IMR-90 (cell line): ENCODE results near the gene GPC6. TPM values are rescaled to one million over a fixed set of nuclear protein-coding genes. Genes with fewer than 3 reads are reported as not detected.

Experiments used
- ATAC-seq: fragments of 200-7000 bp; cut with Tn5 transposase; 2 replicates; pipeline ENCODE4 v1.9.1; 2020; ENCODE audit warnings: low read depth, mild to moderate bottlenecking, moderate library complexity
- BruUV-seq: library from RNA; stranded (reverse); fragments of 400-500 nt; replicated peaks from 2 replicates; lab custom pipeline; 2021; lab: Mats Ljungman, UMichigan
- CTCF ChIA-PET: fragments of 300-600 bp; formaldehyde crosslinking; extraction: SDS; loops from one replicate; lab custom pipeline; 2021; ENCODE audit warnings: antibody characterized with exemption; lab: Yijun Ruan, JAX
- POLR2A ChIA-PET: fragments of 300-600 bp; sonication (Branson Sonifier 250); formaldehyde crosslinking; loops from one replicate; lab custom pipeline; 2022; ENCODE audit warnings: antibody characterized with exemption; ENCODE audit not compliant: unreplicated experiment; lab: Charles Lee
- DNase-seq: peaks from one replicate; pipeline ENCODE4 v3.0.0; 2013
- H2AFZ ChIP-seq: replicated peaks from 2 replicates; pipeline ENCODE3; 2013; ENCODE audit warnings: low read length, mild to moderate bottlenecking; ENCODE audit not compliant: poor library complexity
- H2AK5ac ChIP-seq: 2 replicates; pipeline ENCODE4 v1.6.1; 2013; ENCODE audit warnings: low read depth, low read length, inconsistent platforms
- H2AK9ac ChIP-seq: replicated peaks from 2 replicates; pipeline ENCODE3; 2013; ENCODE audit warnings: mild to moderate bottlenecking, low read depth, low read length, moderate library complexity; ENCODE audit not compliant: poor library complexity
- H2BK120ac ChIP-seq: 2 replicates; pipeline ENCODE4 v1.6.1; 2013; ENCODE audit warnings: low read depth, low read length, inconsistent platforms
- H2BK15ac ChIP-seq: 3 replicates; pipeline ENCODE4 v1.6.1; 2013; ENCODE audit warnings: low read depth, low read length, inconsistent platforms
- H2BK20ac ChIP-seq: 2 replicates; pipeline ENCODE4 v1.6.1; 2013; ENCODE audit warnings: low read depth, mild to moderate bottlenecking, inconsistent platforms, low read length, moderate library complexity
- H2BK5ac ChIP-seq: 2 replicates; pipeline ENCODE4 v1.6.1; 2013; ENCODE audit warnings: mild to moderate bottlenecking, low read depth, low read length, inconsistent platforms; ENCODE audit not compliant: poor library complexity, severe bottlenecking
- H3K14ac ChIP-seq: replicated peaks from 2 replicates; pipeline ENCODE4 v1.6.1; 2013; ENCODE audit warnings: low read depth, low read length, inconsistent platforms
- H3K18ac ChIP-seq: 2 replicates; pipeline ENCODE4 v1.6.1; 2013; ENCODE audit warnings: low read depth, low read length, control low read depth
- H3K23ac ChIP-seq: 2 replicates; pipeline ENCODE4 v1.6.1; 2013; ENCODE audit warnings: low read depth, low read length, inconsistent platforms
- H3K27ac ChIP-seq: 2 replicates; pipeline ENCODE4 v1.5.1; 2013; ENCODE audit warnings: mild to moderate bottlenecking, control low read depth, low read length; ENCODE audit not compliant: insufficient read depth
- H3K27me3 ChIP-seq: 2 replicates; pipeline ENCODE4 v1.6.1; 2013; ENCODE audit warnings: low read length; ENCODE audit not compliant: control insufficient read depth, insufficient read depth
- H3K36me3 ChIP-seq: 2 replicates; pipeline ENCODE4 v1.6.1; 2013; ENCODE audit warnings: low read length, mixed read lengths; ENCODE audit not compliant: control insufficient read depth, insufficient read depth
- H3K4ac ChIP-seq: 2 replicates; pipeline ENCODE4 v1.6.1; 2013; ENCODE audit warnings: low read depth, low read length, inconsistent platforms
- H3K4me1 ChIP-seq: 2 replicates; pipeline ENCODE4 v1.6.1; 2013; ENCODE audit warnings: low read length, mixed read lengths; ENCODE audit not compliant: control insufficient read depth, insufficient read depth
- H3K4me2 ChIP-seq: 2 replicates; pipeline ENCODE4 v1.6.1; 2013; ENCODE audit warnings: low read depth, mild to moderate bottlenecking, control low read depth, low read length, moderate library complexity
- H3K4me3 ChIP-seq: 2 replicates; pipeline ENCODE4 v1.5.1; 2013; ENCODE audit warnings: low read depth, mild to moderate bottlenecking, control low read depth, low read length, moderate library complexity; ENCODE audit not compliant: insufficient read depth
- H3K56ac ChIP-seq: 2 replicates; pipeline ENCODE4 v1.6.1; 2013; ENCODE audit warnings: low read length, inconsistent platforms; ENCODE audit not compliant: insufficient read depth; ENCODE audit errors: extremely low read depth
- H3K79me1 ChIP-seq, 2 experiments: 2 replicates each; pipeline ENCODE4 v1.6.1; 2013; ENCODE audit warnings: low read length in 2 of 2, inconsistent platforms in 1 of 2, low read depth in 1 of 2
- H3K9ac ChIP-seq: 2 replicates; pipeline ENCODE4 v1.6.1; 2013; ENCODE audit warnings: low read depth, low read length, control low read depth
- H3K9me1 ChIP-seq: 2 replicates; pipeline ENCODE4 v1.6.1; 2013; ENCODE audit warnings: low read length, inconsistent platforms; ENCODE audit not compliant: insufficient read depth
- H3K9me3 ChIP-seq: 2 replicates; pipeline ENCODE4 v1.6.1; 2013; ENCODE audit warnings: low read length; ENCODE audit not compliant: control insufficient read depth, insufficient read depth
- H4K20me1 ChIP-seq: 2 replicates; pipeline ENCODE4 v1.6.1; 2013; ENCODE audit warnings: low read length, inconsistent platforms; ENCODE audit not compliant: insufficient read depth
- H4K5ac ChIP-seq: 2 replicates; pipeline ENCODE4 v1.6.1; 2013; ENCODE audit warnings: mild to moderate bottlenecking, low read depth, low read length, control low read depth
- H4K8ac ChIP-seq, 2 experiments: 2 replicates each; pipeline ENCODE4 v1.6.1; 2013; ENCODE audit warnings: low read depth in 2 of 2, low read length in 2 of 2, control low read depth in 1 of 2, inconsistent platforms in 1 of 2
- H4K91ac ChIP-seq: 2 replicates; pipeline ENCODE4 v1.6.1; 2013; ENCODE audit warnings: low read depth, low read length, inconsistent platforms; ENCODE audit not compliant: insufficient read depth
- CEBPB ChIP-seq: IDR thresholded peaks from 2 replicates; pipeline ENCODE4 v1.6.1; 2012; ENCODE audit warnings: low read depth, low read length, improper control_type of control experiment
- CHD1 ChIP-seq: IDR thresholded peaks from 2 replicates; pipeline ENCODE4 v1.6.1; 2012; ENCODE audit warnings: low read depth, low read length, improper control_type of control experiment
- WGBS, 2 experiments: methylation state at CpG; one replicate each; pipeline versions ENCODE4 v1.1.5 to v1.1.7; 2013; ENCODE audit warnings: missing lambda C conversion rate in 2 of 2; ENCODE audit not compliant: insufficient read length in 1 of 2; ENCODE audit errors: extremely low coverage in 2 of 2; 5-methylcytosine and 5-hydroxymethylcytosine counted together
- dilution Hi-C: fragments of 300-500 bp; cut with HindIII; formaldehyde crosslinking; loops from one replicate; pipeline ENCODE4 v1.14.3; 2018; ENCODE audit warnings: low sequenced_read_pairs; ENCODE audit not compliant: unreplicated experiment
- in situ Hi-C: fragments of 300-500 bp; cut with MboI; formaldehyde crosslinking; loops from 3 replicates; pipeline ENCODE4 v1.14.3; 2019; ENCODE audit warnings: low sequenced_read_pairs, inconsistent platforms, mixed read lengths
- intact Hi-C: fragments of 100-400 bp; cut with micrococcal nuclease; formaldehyde crosslinking; loops from 2 replicates; pipeline ENCODE4 v1.10.0; 2022
- polyA plus RNA-seq, 3 experiments: library from polyadenylated mRNA; depleted of rRNA; stranded (reverse); fragments of >200 nt; gene quantifications; 2 replicates each; pipeline ENCODE4 v1.2.3, GENCODE V29; 2012; ENCODE audit warnings: low replicate concordance in 1 of 3
- total RNA-seq: library from RNA; depleted of rRNA; stranded (reverse); fragments of >200 nt; gene quantifications from 2 replicates; pipeline ENCODE4 v1.2.3, GENCODE V29; 2012

The GPC6 gene
- total and polyA plus RNA-seq, 2 of the 4 experiments (the other 2 are of a cell fraction): 14.9 to 39.4 TPM

DNA sequence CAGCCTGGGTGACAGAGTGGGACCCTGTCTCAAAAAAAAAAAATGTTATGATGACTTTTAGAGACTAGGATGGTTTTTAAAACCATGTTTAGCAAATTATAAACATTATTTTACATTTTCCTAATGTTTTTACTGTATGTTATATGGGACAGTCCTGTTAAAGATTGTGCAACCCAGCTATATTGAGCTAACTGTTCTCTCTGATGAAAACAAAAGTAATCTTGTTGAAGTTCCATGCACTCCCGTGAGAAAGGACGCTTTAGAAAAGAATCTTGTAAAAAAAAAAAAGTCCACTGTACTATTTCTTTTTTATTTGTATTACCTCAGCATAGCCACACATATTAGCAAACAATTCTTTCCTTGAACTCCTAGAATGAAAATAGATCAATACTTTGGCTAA, 801.6 kb downstream of the GPC6 start:
- Histone ChIP-seq H3K27me3 (no peaks in the 10 kb centered on the region), H3K9ac (no peak overlapping the region), H2BK120ac (no peak overlapping the region), H3K4me2 (no peak overlapping the region), H2BK20ac (no peak overlapping the region), H2AK5ac (no peak overlapping the region), H3K4me1 (no peaks in the 10 kb centered on the region), H4K91ac (no peak overlapping the region), H3K79me1 (no peaks in the 10 kb centered on the region), H3K27ac (no peak overlapping the region), H2BK15ac (no peak overlapping the region), H4K8ac (no peak overlapping the region), H2AFZ (no peak overlapping the region), H3K9me1 (no peaks in the 10 kb centered on the region), H3K23ac (no peak overlapping the region), H2AK9ac (no peak overlapping the region), H3K4me3 (no peak overlapping the region), H3K36me3 (no peaks in the 10 kb centered on the region), H3K56ac (no peak overlapping the region), H4K20me1 (no peaks in the 10 kb centered on the region), H4K5ac (no peak overlapping the region), H3K4ac (no peak overlapping the region), H3K14ac (no peak overlapping the region), H3K9me3 (no peaks in the 10 kb centered on the region), H2BK5ac (no peak overlapping the region), H3K18ac (no peak overlapping the region)
- ATAC-seq: no peak
- ChIA-PET CTCF (no interaction called here), POLR2A (no interaction called here)
- TF ChIP-seq CHD1 (no peak), CEBPB (0 out of 2 replicates have a peak, but pooled peaks have one; percentile 7)
- intact Hi-C loops: no loop called here
- BruUV-seq: no TSS peak
- DNase-seq: no peak
- in situ Hi-C loops: no loop called here
- no CpG with 5 or more reads among the region's 2 CpGs for WGBS, 2 experiments
- dilution Hi-C loops: no loop called here
